ENCODE measurements around the gene EPB41L4B. TPM values are rescaled to one million over a fixed set of nuclear protein-coding genes. Genes with fewer than 3 reads are reported as not detected.

The EPB41L4B gene
- total and polyA plus RNA-seq, 2 of the 13 experiments (the other 11 are each of a cell fraction or from before 2014, with no cell fraction given), result 17.6 to 22.1 TPM

- TF ChIP-seq, protein P1, sequence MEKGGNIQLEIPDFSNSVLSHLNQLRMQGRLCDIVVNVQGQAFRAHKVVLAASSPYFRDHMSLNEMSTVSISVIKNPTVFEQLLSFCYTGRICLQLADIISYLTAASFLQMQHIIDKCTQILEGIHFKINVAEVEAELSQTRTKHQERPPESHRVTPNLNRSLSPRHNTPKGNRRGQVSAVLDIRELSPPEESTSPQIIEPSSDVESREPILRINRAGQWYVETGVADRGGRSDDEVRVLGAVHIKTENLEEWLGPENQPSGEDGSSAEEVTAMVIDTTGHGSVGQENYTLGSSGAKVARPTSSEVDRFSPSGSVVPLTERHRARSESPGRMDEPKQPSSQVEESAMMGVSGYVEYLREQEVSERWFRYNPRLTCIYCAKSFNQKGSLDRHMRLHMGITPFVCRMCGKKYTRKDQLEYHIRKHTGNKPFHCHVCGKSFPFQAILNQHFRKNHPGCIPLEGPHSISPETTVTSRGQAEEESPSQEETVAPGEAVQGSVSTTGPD (CRISPR knock-in tag; IDR thresholded peaks at IDR 0.05), result no peak
- TF ChIP-seq NR2F6 (IDR thresholded peaks at IDR 0.05), result peak; percentile 68
- peak; percentile 56; the same call in 1 of the 2 replicates for TF ChIP-seq NR2F6 (CRISPR knock-in tag; IDR thresholded peaks at IDR 0.05)
- no peak for TF ChIP-seq DNMT3B (CRISPR knock-in tag; conservative IDR thresholded peaks at IDR 0.05)
- TF ChIP-seq AHDC1 (CRISPR knock-in tag; IDR thresholded peaks at IDR 0.05; ENCODE audit: borderline replicate concordance), result peak; percentile 26; the same call in 1 of the 2 replicates
- TF ChIP-seq ZMYM3 (CRISPR knock-in tag; IDR thresholded peaks at IDR 0.05), result no peak
- TF ChIP-seq MIXL1 (CRISPR knock-in tag; IDR thresholded peaks at IDR 0.05), result no peak
- no peak for TF ChIP-seq ZNF543 (CRISPR knock-in tag; IDR thresholded peaks at IDR 0.05)
- no peak for TF ChIP-seq RELA (CRISPR knock-in tag; IDR thresholded peaks at IDR 0.05)
- TF ChIP-seq SP5 (CRISPR knock-in tag; IDR thresholded peaks at IDR 0.05; ENCODE audit: borderline replicate concordance, low read depth), result 0 out of 2 replicates have a peak, but pooled peaks have one; percentile 12
- no peak for TF ChIP-seq ZHX1 (CRISPR knock-in tag; IDR thresholded peaks at IDR 0.05; ENCODE audit: low read depth)
- no peak for TF ChIP-seq SNAPC5 (CRISPR knock-in tag; IDR thresholded peaks at IDR 0.05; ENCODE audit: borderline replicate concordance)
- TF ChIP-seq, protein P2, sequence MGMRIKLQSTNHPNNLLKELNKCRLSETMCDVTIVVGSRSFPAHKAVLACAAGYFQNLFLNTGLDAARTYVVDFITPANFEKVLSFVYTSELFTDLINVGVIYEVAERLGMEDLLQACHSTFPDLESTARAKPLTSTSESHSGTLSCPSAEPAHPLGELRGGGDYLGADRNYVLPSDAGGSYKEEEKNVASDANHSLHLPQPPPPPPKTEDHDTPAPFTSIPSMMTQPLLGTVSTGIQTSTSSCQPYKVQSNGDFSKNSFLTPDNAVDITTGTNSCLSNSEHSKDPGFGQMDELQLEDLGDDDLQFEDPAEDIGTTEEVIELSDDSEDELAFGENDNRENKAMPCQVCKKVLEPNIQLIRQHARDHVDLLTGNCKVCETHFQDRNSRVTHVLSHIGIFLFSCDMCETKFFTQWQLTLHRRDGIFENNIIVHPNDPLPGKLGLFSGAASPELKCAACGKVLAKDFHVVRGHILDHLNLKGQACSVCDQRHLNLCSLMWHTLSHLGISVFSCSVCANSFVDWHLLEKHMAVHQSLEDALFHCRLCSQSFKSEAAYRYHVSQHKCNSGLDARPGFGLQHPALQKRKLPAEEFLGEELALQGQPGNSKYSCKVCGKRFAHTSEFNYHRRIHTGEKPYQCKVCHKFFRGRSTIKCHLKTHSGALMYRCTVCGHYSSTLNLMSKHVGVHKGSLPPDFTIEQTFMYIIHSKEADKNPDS (CRISPR knock-in tag; IDR thresholded peaks at IDR 0.05), result no peak
- TF ChIP-seq ARNT (IDR thresholded peaks at IDR 0.05), result no peak
- TF ChIP-seq ATF1 (CRISPR knock-in tag; IDR thresholded peaks at IDR 0.05), result no peak
- no peak for TF ChIP-seq TEF (CRISPR knock-in tag; IDR thresholded peaks at IDR 0.05)
These were observed 188.3 kb downstream of the EPB41L4B start (continued) for GRCh38 chr9:109132567-109133021.

Data from HepG2 (cell line).